Measurements from ENCODE around the gene TNFRSF19.

DNA sequence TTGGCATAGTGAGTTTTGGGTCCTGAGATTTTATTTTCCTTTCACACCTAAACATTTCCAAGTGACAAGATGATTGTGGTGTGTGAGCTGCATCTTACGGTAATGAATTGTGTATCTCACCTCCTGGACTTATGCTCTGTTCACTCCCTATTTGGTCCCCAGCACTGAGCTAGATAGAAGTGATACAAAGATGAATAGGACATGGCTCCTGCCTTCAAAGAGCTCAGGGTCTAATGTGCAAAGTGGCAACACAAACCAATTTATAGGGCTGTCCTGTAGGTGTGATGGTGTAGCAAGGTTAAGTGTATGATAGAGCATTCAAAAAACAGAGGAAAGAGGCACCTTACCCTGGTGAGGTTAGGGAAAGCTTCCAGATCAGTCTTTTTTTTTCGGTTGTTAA, 17.6 kb upstream of the TNFRSF19 start:
- TF ChIP-seq CTCF (IDR thresholded peaks at IDR 0.05; ENCODE audit: low read length) (no peak), EZH2 (IDR thresholded peaks at IDR 0.05; ENCODE audit: borderline replicate concordance, low read length) (no peak)
